ENCODE results near the gene GOLGA6L10. TPM values are rescaled to one million over a fixed set of nuclear protein-coding genes. Genes with fewer than 3 reads are reported as not detected.
"Not testable (repeated sequence)": the region's sequence is repeated elsewhere in the genome, so short reads cannot be mapped to it uniquely, and the experiment has no call there.

The GOLGA6L10 gene
- total RNA-seq, 1 donor from 2014 or later = 0.30 TPM

- H3K4me1 Mint-ChIP-seq (ENCODE audit: low read depth, unreplicated experiment); H3K27me3 Mint-ChIP-seq (ENCODE audit: low read depth, unreplicated experiment); H4K20me1 ChIP-seq (ENCODE audit: insufficient read depth, low read length); H3K4me3 Mint-ChIP-seq (ENCODE audit: unreplicated experiment); FAIRE-seq; H3K79me2 ChIP-seq (ENCODE audit: insufficient read depth, low read length); H3K27ac Mint-ChIP-seq (ENCODE audit: unreplicated experiment); H3K27me3 ChIP-seq (ENCODE audit: insufficient read depth, low read length); H3K9me3 Mint-ChIP-seq (ENCODE audit: unreplicated experiment); H3K36me3 Mint-ChIP-seq (ENCODE audit: low read depth, unreplicated experiment); DNase-seq (ENCODE audit: low read depth); H2AFZ ChIP-seq (ENCODE audit: low read depth, low read length); H3K9me3 ChIP-seq (ENCODE audit: insufficient read depth, low read depth, low read length); H3K9ac ChIP-seq (ENCODE audit: low read length); H3K4me3 ChIP-seq (ENCODE audit: insufficient read depth, low read depth, low read length); H3K27ac ChIP-seq (ENCODE audit: low read depth, low read length); H3K36me3 ChIP-seq (ENCODE audit: insufficient read depth, low read length); H3K4me2 ChIP-seq (ENCODE audit: low read length); H3K4me1 ChIP-seq (ENCODE audit: insufficient read depth, low read length): not testable (repeated sequence)
Observed at GRCh38 chr15:82337051-82337450, 12.2 kb downstream of the GOLGA6L10 start.

GRCh38 chr15:82336180-82336647, 13.1 kb downstream of the GOLGA6L10 start:
- not testable (repeated sequence) for H3K4me3 Mint-ChIP-seq (ENCODE audit: unreplicated experiment); H3K79me2 ChIP-seq (ENCODE audit: insufficient read depth, low read length); H3K4me2 ChIP-seq (ENCODE audit: low read length); H3K4me1 ChIP-seq (ENCODE audit: insufficient read depth, low read length); H3K4me3 ChIP-seq (ENCODE audit: insufficient read depth, low read depth, low read length); H4K20me1 ChIP-seq (ENCODE audit: insufficient read depth, low read length); H3K9me3 ChIP-seq (ENCODE audit: insufficient read depth, low read depth, low read length); H3K9me3 Mint-ChIP-seq (ENCODE audit: unreplicated experiment); H3K27me3 ChIP-seq (ENCODE audit: insufficient read depth, low read length); H3K36me3 Mint-ChIP-seq (ENCODE audit: low read depth, unreplicated experiment); H3K36me3 ChIP-seq (ENCODE audit: insufficient read depth, low read length); FAIRE-seq; H3K27me3 Mint-ChIP-seq (ENCODE audit: low read depth, unreplicated experiment); H3K9ac ChIP-seq (ENCODE audit: low read length); H3K4me1 Mint-ChIP-seq (ENCODE audit: low read depth, unreplicated experiment)
- DNase-seq (ENCODE audit: low read depth) = peak; percentile 19
- peak overlapping the region; percentile 62 for H3K27ac Mint-ChIP-seq (ENCODE audit: unreplicated experiment)
- peak overlapping the region; percentile 19 for H3K27ac ChIP-seq (ENCODE audit: low read depth, low read length)
- peak overlapping the region; percentile 26 for H2AFZ ChIP-seq (ENCODE audit: low read depth, low read length)

DNA sequence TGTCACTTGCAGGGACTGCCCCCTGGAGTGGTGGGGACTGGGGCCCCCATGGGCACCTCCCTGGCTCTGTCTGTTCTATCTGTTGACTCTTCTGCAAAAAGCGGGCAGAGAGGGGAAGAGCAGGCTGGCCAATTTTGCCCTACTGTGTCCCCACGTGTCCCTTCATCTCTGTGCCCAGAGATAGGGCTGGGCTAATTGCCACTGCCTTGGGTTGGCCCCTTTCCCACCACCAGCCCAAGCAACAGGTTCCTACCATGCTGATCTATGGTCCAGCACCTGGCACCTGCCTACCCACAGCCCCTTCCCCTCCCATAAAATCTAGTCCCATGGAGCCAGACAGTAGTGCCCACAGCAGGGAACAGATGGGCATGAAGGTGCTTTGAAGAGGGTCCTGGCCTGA, 14.3 kb downstream of the GOLGA6L10 start:
- DNase-seq (ENCODE audit: low read depth); H3K4me3 Mint-ChIP-seq (ENCODE audit: unreplicated experiment); H3K4me2 ChIP-seq (ENCODE audit: low read length); H3K27ac ChIP-seq (ENCODE audit: low read depth, low read length); H3K9me3 ChIP-seq (ENCODE audit: insufficient read depth, low read depth, low read length); H3K27me3 ChIP-seq (ENCODE audit: insufficient read depth, low read length); H3K27ac Mint-ChIP-seq (ENCODE audit: unreplicated experiment); H3K9me3 Mint-ChIP-seq (ENCODE audit: unreplicated experiment); H3K27me3 Mint-ChIP-seq (ENCODE audit: low read depth, unreplicated experiment); H3K9ac ChIP-seq (ENCODE audit: low read length); H4K20me1 ChIP-seq (ENCODE audit: insufficient read depth, low read length); H2AFZ ChIP-seq (ENCODE audit: low read depth, low read length); H3K79me2 ChIP-seq (ENCODE audit: insufficient read depth, low read length); H3K36me3 Mint-ChIP-seq (ENCODE audit: low read depth, unreplicated experiment); H3K4me1 ChIP-seq (ENCODE audit: insufficient read depth, low read length); H3K4me3 ChIP-seq (ENCODE audit: insufficient read depth, low read depth, low read length); H3K4me1 Mint-ChIP-seq (ENCODE audit: low read depth, unreplicated experiment); FAIRE-seq; H3K36me3 ChIP-seq (ENCODE audit: insufficient read depth, low read length): not testable (repeated sequence)

- not testable (repeated sequence) for H3K27ac Mint-ChIP-seq (ENCODE audit: unreplicated experiment); H3K9me3 ChIP-seq (ENCODE audit: insufficient read depth, low read depth, low read length); H3K4me3 Mint-ChIP-seq (ENCODE audit: unreplicated experiment); H3K36me3 ChIP-seq (ENCODE audit: insufficient read depth, low read length); H4K20me1 ChIP-seq (ENCODE audit: insufficient read depth, low read length); H3K4me1 Mint-ChIP-seq (ENCODE audit: low read depth, unreplicated experiment); FAIRE-seq; H3K4me2 ChIP-seq (ENCODE audit: low read length); H3K4me3 ChIP-seq (ENCODE audit: insufficient read depth, low read depth, low read length); H3K79me2 ChIP-seq (ENCODE audit: insufficient read depth, low read length); H3K27ac ChIP-seq (ENCODE audit: low read depth, low read length); H3K9me3 Mint-ChIP-seq (ENCODE audit: unreplicated experiment); DNase-seq (ENCODE audit: low read depth); H3K27me3 ChIP-seq (ENCODE audit: insufficient read depth, low read length); H3K27me3 Mint-ChIP-seq (ENCODE audit: low read depth, unreplicated experiment); H3K36me3 Mint-ChIP-seq (ENCODE audit: low read depth, unreplicated experiment); H3K4me1 ChIP-seq (ENCODE audit: insufficient read depth, low read length); H3K9ac ChIP-seq (ENCODE audit: low read length); H2AFZ ChIP-seq (ENCODE audit: low read depth, low read length)
Observed at GRCh38 chr15:82334554-82334932, 14.7 kb downstream of the GOLGA6L10 start.

DNA sequence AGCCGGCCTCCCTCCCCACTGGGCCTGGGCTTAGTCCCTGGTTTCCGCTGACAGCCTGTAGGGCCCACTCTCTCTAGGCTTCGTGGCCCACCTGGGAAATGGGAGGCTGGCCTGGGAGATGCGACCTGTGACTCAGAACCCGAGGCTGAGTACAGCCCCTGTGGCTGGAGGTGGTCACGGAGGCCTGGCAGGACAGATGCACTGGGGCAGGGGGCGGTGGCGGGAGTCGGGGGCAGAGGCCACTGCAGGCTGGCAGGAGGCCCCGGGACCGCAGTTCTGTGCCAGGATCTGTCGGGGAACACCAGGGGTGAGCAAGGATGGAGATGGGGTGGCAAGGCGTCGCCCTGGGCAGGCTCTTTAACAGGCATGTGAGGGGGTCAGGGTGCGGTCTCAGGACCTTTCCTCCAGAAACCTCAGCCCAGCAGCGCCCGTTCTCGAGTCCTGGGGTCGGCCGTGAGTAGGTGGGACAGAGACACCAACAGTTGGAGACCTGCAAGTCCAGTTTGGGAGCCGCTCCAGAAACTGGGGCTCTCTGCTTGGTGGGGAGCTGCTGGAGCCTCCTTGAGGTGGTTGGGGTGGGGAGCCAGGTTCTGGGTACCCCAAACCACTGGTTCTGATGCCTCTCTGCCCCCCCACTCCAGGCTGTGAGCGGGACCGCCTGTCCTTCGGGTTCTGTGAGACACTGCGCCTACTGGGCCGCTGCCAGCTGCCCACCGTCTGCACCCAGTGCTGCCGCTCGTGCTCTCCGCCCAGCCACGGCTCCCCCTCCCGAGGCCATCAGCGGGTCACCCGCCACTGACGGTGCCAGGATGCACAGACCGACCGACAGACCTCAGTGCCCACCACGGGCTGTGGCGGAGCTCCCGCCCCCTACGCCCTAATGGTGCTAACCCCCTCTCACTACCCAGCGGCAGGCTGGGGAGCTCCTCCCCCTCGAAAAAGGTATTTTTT, 15.4 kb downstream of the GOLGA6L10 start:
- not testable (repeated sequence) for H3K36me3 ChIP-seq (ENCODE audit: insufficient read depth, low read length); H3K27ac Mint-ChIP-seq (ENCODE audit: unreplicated experiment); FAIRE-seq; H3K4me3 Mint-ChIP-seq (ENCODE audit: unreplicated experiment); H3K9me3 Mint-ChIP-seq (ENCODE audit: unreplicated experiment); H3K4me1 ChIP-seq (ENCODE audit: insufficient read depth, low read length); H3K27ac ChIP-seq (ENCODE audit: low read depth, low read length); H3K4me1 Mint-ChIP-seq (ENCODE audit: low read depth, unreplicated experiment); H3K4me3 ChIP-seq (ENCODE audit: insufficient read depth, low read depth, low read length); H3K4me2 ChIP-seq (ENCODE audit: low read length); H3K27me3 ChIP-seq (ENCODE audit: insufficient read depth, low read length); H3K79me2 ChIP-seq (ENCODE audit: insufficient read depth, low read length); H4K20me1 ChIP-seq (ENCODE audit: insufficient read depth, low read length); H2AFZ ChIP-seq (ENCODE audit: low read depth, low read length); H3K9ac ChIP-seq (ENCODE audit: low read length); H3K27me3 Mint-ChIP-seq (ENCODE audit: low read depth, unreplicated experiment); H3K9me3 ChIP-seq (ENCODE audit: insufficient read depth, low read depth, low read length); DNase-seq (ENCODE audit: low read depth); H3K36me3 Mint-ChIP-seq (ENCODE audit: low read depth, unreplicated experiment)

All from astrocyte (in vitro differentiated cells and primary cell).